Chondrocyte (in vitro differentiated cells): ENCODE measurements around the gene CXADR. TPM values are rescaled to one million over a fixed set of nuclear protein-coding genes. Genes with fewer than 3 reads are reported as not detected.

ENCODE experiments used
- DNase-seq: peaks from one replicate; pipeline ENCODE4 v3.0.0; 2021; ENCODE audit warnings: mixed read lengths, low spot score
- H3K27ac Mint-ChIP-seq: one replicate; pipeline ENCODE4 v1.8.0; 2021; ENCODE audit warnings: mild to moderate bottlenecking, moderate library complexity, mixed read lengths; ENCODE audit not compliant: unreplicated experiment
- H3K27me3 Mint-ChIP-seq: 2 replicates; pipeline ENCODE4 v1.8.0; 2021; ENCODE audit warnings: low read depth, mixed read lengths
- H3K36me3 Mint-ChIP-seq: 2 replicates; pipeline ENCODE4 v1.8.0; 2021; ENCODE audit warnings: low read depth, mixed read lengths
- H3K4me1 Mint-ChIP-seq: 2 replicates; pipeline ENCODE4 v1.8.0; 2021; ENCODE audit warnings: low read depth, mild to moderate bottlenecking, mixed read lengths
- H3K4me3 Mint-ChIP-seq: one replicate; pipeline ENCODE4 v1.8.0; 2021; ENCODE audit warnings: mild to moderate bottlenecking, moderate library complexity, mixed read lengths; ENCODE audit not compliant: unreplicated experiment
- H3K9me3 Mint-ChIP-seq: 2 replicates; pipeline ENCODE4 v1.8.0; 2021; ENCODE audit warnings: low read depth, mixed read lengths
- total RNA-seq: library from RNA; stranded (reverse); gene quantifications from 3 replicates; pipeline ENCODE4 v1.2.1, GENCODE V29; 2021
- TF ChIP-seq, protein P1 (sequence below): fragments of 200-600 bp; sonication (generic); IDR thresholded peaks from 2 replicates; pipeline ENCODE4 v1.5.0; 2021; ENCODE audit warnings: antibody characterized with exemption, mild to moderate bottlenecking, moderate library complexity

The CXADR gene
- total RNA-seq, 1 donor from 2014 or later: 0.17 TPM

DNA sequence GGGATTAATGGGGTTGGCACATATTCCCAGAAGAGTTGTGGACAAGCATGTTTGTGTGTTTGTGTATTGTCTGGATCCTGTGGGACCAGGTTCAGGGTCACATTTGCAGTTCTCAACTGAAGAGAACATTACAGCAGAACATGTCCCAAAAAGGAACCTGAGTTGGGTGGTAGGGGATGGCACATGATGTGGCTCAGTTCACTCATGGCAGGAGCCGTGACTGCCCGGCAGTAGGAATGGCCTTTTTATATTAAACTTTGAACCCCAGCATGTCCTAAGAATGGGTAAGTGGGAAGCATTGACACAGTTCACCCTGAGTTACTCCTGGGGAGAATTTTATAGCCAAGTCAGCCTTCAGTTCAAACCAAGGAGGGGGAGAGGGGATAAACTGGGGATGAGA, 41.3 kb downstream of the CXADR start:
- no peaks in the 10 kb centered on the region for H3K36me3 Mint-ChIP-seq
- no peak overlapping the region for H3K4me3 Mint-ChIP-seq
- no peaks in the 10 kb centered on the region for H3K4me1 Mint-ChIP-seq
- H3K27ac Mint-ChIP-seq: no peak overlapping the region
- no peak for DNase-seq
- TF ChIP-seq, protein P1, sequence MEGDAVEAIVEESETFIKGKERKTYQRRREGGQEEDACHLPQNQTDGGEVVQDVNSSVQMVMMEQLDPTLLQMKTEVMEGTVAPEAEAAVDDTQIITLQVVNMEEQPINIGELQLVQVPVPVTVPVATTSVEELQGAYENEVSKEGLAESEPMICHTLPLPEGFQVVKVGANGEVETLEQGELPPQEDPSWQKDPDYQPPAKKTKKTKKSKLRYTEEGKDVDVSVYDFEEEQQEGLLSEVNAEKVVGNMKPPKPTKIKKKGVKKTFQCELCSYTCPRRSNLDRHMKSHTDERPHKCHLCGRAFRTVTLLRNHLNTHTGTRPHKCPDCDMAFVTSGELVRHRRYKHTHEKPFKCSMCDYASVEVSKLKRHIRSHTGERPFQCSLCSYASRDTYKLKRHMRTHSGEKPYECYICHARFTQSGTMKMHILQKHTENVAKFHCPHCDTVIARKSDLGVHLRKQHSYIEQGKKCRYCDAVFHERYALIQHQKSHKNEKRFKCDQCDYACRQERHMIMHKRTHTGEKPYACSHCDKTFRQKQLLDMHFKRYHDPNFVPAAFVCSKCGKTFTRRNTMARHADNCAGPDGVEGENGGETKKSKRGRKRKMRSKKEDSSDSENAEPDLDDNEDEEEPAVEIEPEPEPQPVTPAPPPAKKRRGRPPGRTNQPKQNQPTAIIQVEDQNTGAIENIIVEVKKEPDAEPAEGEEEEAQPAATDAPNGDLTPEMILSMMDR: no peak
- H3K9me3 Mint-ChIP-seq: no peaks in the 10 kb centered on the region
- peaks cover 1% of the 10 kb centered on the region for H3K27me3 Mint-ChIP-seq

DNA sequence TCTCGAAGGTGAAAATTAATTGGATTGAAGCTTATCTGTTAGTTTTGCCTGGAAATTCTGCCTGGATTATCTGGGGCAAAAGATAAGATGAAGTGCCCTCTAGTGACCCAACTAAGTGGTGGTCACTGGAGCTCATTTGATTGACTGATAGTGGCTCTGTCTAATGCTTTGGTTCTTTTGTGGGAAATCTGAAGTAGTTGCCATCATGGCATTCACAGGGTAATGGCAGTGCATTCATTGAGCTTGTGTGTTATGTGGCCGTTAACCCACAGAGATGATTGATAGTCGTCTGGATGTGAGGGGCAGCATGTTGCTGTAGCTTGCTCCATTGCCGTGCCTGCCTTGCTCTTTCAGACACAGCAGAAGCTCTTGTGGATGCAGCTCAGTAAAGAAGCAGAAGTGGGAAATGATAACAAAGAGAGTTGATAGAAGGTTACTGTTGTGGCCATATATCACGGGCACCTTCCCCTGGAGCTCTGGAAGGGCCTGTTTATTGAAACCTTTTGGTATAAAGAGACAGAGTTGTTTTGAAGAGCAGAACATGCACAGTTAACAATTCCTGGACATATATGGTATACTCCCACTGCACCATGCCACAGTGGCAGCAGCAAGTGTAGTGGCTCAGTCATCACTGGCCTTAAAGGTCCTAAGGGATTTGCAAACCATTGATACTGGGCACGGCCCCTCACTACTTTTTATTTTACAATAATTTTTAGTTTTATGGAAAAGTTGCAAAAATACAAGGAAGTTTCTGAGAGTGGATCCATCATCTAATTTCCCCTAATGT, 42.0 kb downstream of the CXADR start:
- H3K4me1 Mint-ChIP-seq: no peaks in the 10 kb centered on the region
- H3K27me3 Mint-ChIP-seq: peaks cover 1% of the 10 kb centered on the region
- no peaks in the 10 kb centered on the region for H3K36me3 Mint-ChIP-seq
- TF ChIP-seq, protein P1: peak; percentile 32
- no peak overlapping the region for H3K27ac Mint-ChIP-seq
- no peaks in the 10 kb centered on the region for H3K9me3 Mint-ChIP-seq
- DNase-seq: no peak
- no peak overlapping the region for H3K4me3 Mint-ChIP-seq

DNA sequence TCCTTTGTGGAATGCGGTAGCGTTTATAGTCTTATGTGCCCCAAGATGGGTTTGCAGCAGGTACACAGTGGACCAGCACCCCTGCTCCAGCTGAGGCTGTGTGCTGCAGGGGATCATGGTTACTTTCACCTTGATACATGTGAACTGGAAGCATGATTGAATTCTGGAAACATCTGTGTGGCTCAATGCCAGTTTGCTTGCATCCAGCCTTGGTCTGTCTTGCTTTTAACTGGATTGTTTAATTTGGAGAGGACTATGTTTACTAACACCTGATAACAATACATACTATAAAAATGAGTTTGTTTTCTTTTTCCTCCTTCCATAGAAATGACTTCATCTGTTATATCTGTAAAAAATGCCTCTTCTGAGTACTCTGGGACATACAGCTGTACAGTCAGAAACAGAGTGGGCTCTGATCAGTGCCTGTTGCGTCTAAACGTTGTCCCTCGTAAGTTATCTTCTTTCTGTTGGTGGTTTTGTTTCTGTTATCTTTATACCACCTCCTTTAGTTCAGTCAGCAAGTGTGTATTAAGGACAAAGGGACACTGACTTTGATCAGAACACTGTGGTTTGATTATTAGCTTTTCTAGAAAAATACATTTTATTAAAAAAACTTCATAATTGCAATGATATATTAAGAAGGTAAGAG, 47.7 kb downstream of the CXADR start:
- Mint-ChIP-seq H3K9me3 (no peaks in the 10 kb centered on the region), H3K27ac (no peak overlapping the region), H3K27me3 (peaks cover 6% of the 10 kb centered on the region), H3K4me1 (no peaks in the 10 kb centered on the region), H3K4me3 (no peak overlapping the region), H3K36me3 (no peaks in the 10 kb centered on the region)
- DNase-seq: no peak
- TF ChIP-seq, protein P1: no peak

DNA sequence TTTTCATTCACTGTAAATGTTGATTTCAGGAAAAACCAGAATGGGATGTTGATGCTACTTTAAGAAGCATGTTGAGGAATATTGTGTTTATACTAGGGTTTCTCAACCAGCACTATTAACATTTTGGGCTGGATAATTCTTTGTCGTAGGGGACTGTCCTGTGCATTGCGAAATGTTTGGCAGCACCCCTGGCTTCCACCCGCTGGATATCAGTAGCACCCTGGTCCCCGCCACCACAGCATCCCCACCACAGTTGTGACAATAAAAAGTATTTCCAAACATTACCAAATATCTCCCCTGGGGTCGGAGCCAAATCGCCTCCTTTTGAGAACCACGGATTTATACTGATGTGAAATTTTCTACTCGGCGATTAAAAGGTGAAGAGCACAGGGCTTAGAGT, 57.9 kb downstream of the CXADR start:
- no peak for DNase-seq
- no peak overlapping the region for H3K4me3 Mint-ChIP-seq

DNA sequence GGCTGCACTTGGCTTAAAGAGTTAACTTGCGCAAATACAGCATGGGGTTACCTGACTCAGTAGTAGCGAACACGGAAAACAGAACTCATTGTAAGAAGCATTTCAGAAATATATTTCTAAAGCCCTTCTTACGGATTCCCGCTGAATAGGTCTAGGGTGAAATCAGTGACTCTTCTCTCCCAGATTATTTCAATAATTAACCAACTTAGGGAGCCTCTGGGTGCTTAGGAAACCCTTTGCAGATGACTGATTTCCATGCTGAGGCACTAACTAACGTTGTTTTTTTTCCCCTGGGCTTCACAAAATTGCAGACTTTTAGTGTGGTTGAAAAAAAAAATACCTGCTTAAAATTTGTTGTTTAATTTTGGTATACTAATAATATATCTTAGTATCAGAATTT, 59.6 kb downstream of the CXADR start:
- DNase-seq: no peak
- peaks cover 32% of the 10 kb centered on the region for H3K27me3 Mint-ChIP-seq
- TF ChIP-seq, protein P1: no peak
- no peaks in the 10 kb centered on the region for H3K36me3 Mint-ChIP-seq
- H3K9me3 Mint-ChIP-seq: no peaks in the 10 kb centered on the region
- no peak overlapping the region for H3K27ac Mint-ChIP-seq
- no peaks in the 10 kb centered on the region for H3K4me1 Mint-ChIP-seq
- no peak overlapping the region for H3K4me3 Mint-ChIP-seq

More for the DNA sequence above, 57.9 kb downstream of the CXADR start:
- no peaks in the 10 kb centered on the region for H3K36me3 Mint-ChIP-seq
- TF ChIP-seq, protein P1: no peak
- peaks cover 31% of the 10 kb centered on the region for H3K27me3 Mint-ChIP-seq
- H3K27ac Mint-ChIP-seq: no peak overlapping the region
- no peaks in the 10 kb centered on the region for H3K9me3 Mint-ChIP-seq
- no peaks in the 10 kb centered on the region for H3K4me1 Mint-ChIP-seq
